NB4 (cell line): ENCODE measurements around the gene AGBL1.

Source experiments
- POLR2A ChIP-seq: IDR thresholded peaks from 2 replicates; pipeline ENCODE4 v1.6.1; 2011; ENCODE audit warnings: mild to moderate bottlenecking; ENCODE audit not compliant: insufficient read length; ENCODE audit errors: extremely low read depth
- TF ChIP-seq, protein P1 (sequence below): IDR thresholded peaks from one replicate; pipeline ENCODE4 v1.5.1; 2012; ENCODE audit warnings: low read depth, low read length

DNA sequence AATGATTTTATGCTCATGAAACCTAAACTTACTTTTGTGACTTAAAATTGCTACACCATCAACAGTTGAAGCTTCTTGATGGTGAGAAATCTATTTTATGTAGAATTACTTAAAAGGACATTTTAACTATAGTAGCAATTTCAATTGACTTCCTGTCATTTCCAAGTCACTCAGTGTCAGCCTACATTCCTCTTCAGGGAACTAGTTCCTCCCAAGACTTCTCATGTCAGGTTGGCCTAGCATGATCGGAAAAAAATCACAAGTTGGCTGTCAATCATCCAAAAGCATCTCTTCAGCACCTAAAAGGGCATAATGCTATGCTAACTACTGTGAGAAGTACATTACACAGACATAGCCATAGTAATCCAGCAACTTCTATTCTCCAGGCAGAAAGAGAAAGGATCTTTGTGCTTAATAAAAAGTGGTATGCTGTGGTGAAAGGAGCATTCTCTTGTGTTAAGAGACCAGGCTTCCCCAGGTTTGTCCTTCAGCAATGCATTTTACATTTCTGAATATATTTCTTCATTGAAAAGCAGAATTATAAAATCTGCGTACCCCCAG, 893.7 kb downstream of the AGBL1 start:
- TF ChIP-seq, protein P1, sequence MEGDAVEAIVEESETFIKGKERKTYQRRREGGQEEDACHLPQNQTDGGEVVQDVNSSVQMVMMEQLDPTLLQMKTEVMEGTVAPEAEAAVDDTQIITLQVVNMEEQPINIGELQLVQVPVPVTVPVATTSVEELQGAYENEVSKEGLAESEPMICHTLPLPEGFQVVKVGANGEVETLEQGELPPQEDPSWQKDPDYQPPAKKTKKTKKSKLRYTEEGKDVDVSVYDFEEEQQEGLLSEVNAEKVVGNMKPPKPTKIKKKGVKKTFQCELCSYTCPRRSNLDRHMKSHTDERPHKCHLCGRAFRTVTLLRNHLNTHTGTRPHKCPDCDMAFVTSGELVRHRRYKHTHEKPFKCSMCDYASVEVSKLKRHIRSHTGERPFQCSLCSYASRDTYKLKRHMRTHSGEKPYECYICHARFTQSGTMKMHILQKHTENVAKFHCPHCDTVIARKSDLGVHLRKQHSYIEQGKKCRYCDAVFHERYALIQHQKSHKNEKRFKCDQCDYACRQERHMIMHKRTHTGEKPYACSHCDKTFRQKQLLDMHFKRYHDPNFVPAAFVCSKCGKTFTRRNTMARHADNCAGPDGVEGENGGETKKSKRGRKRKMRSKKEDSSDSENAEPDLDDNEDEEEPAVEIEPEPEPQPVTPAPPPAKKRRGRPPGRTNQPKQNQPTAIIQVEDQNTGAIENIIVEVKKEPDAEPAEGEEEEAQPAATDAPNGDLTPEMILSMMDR, result no peak
- TF ChIP-seq POLR2A, result no peak
